H1 (cell line): Measurements from ENCODE around the gene IL19. TPM values are rescaled to one million over a fixed set of nuclear protein-coding genes. Genes with fewer than 3 reads are reported as not detected.

ENCODE experiments used
- CTCF ChIA-PET: fragments of 300-600 bp; sonication (Branson Sonifier 250); formaldehyde crosslinking; loops from one replicate; lab custom pipeline; 2021; ENCODE audit not compliant: partially characterized antibody; lab: Charles Lee
- POLR2A ChIA-PET: fragments of 300-600 bp; sonication (Branson Sonifier 250); formaldehyde crosslinking; loops from one replicate; lab custom pipeline; 2021; ENCODE audit warnings: inconsistent platforms; ENCODE audit not compliant: partially characterized antibody; lab: Charles Lee
- DNase-seq, 2 experiments: peaks; one replicate each; pipeline versions ENCODE4 v3.0.0 to v3.0.0-alpha.2; 2010 to 2022; ENCODE audit warnings: low spot score in 2 of 2, low read depth in 1 of 2, mixed read lengths in 1 of 2
- FAIRE-seq: peaks from 2 replicates; lab custom pipeline; 2011; peaks lifted over from hg19 to GRCh38; lab: Jason Lieb, UNC
- H2AFZ ChIP-seq: 2 replicates; pipeline ENCODE4 v1.8.1; 2012; ENCODE audit warnings: low read length, inconsistent platforms
- H2AK5ac ChIP-seq: 2 replicates; pipeline ENCODE4 v1.6.1; 2013; ENCODE audit warnings: low read depth, low read length
- H2BK120ac ChIP-seq: replicated peaks from 2 replicates; pipeline ENCODE3; 2013; ENCODE audit warnings: low read depth, low read length, inconsistent platforms
- H2BK12ac ChIP-seq: 2 replicates; pipeline ENCODE4 v1.6.1; 2013; ENCODE audit warnings: low read depth, low read length
- H2BK15ac ChIP-seq: 2 replicates; pipeline ENCODE4 v1.6.1; 2013; ENCODE audit warnings: low read length
- H2BK20ac ChIP-seq: 2 replicates; pipeline ENCODE4 v1.6.1; 2013; ENCODE audit warnings: low read length
- H2BK5ac ChIP-seq: 2 replicates; pipeline ENCODE4 v1.6.1; 2013; ENCODE audit warnings: low read depth, low read length
- H3K14ac ChIP-seq: 2 replicates; pipeline ENCODE4 v1.6.1; 2013; ENCODE audit warnings: inconsistent platforms; ENCODE audit not compliant: insufficient read length
- H3K18ac ChIP-seq: 2 replicates; pipeline ENCODE4 v1.6.1; 2013; ENCODE audit warnings: low read length; ENCODE audit errors: extremely low read depth
- H3K23ac ChIP-seq: 2 replicates; pipeline ENCODE4 v1.6.1; 2013; ENCODE audit warnings: inconsistent platforms; ENCODE audit not compliant: insufficient read length
- H3K23me2 ChIP-seq: 2 replicates; pipeline ENCODE4 v1.6.1; 2013; ENCODE audit warnings: low read depth, low read length
- H3K27ac ChIP-seq: 2 replicates; pipeline ENCODE4 v1.6.1; 2011; ENCODE audit warnings: low read depth, low read length, inconsistent platforms
- H3K27me3 ChIP-seq, 4 experiments: replicated peaks in 1 of 4; 1 replicate in 1 of 4; 2 replicates in 3 of 4; pipeline versions ENCODE4 v1.6.1 to v1.8.1; 2011 to 2013; ENCODE audit warnings: low read length in 3 of 4, mild to moderate bottlenecking in 3 of 4, inconsistent platforms in 2 of 4, mixed read lengths in 2 of 4, moderate library complexity in 1 of 4; ENCODE audit not compliant: control insufficient read depth in 3 of 4, insufficient read depth in 3 of 4; ENCODE audit errors: extremely low read depth in 1 of 4
- H3K36me3 ChIP-seq, 4 experiments: 2 replicates each; pipeline versions ENCODE4 v1.6.1 to v1.8.1; 2011 to 2013; ENCODE audit warnings: mild to moderate bottlenecking in 4 of 4, low read length in 3 of 4, moderate library complexity in 2 of 4, control low read depth in 1 of 4, inconsistent platforms in 1 of 4; ENCODE audit not compliant: insufficient read depth in 4 of 4, control insufficient read depth in 2 of 4
- H3K4ac ChIP-seq: replicated peaks from 2 replicates; pipeline ENCODE3; 2013; ENCODE audit warnings: low read length, low read depth, mixed read lengths, inconsistent platforms; ENCODE audit not compliant: insufficient read length
- H3K4me1 ChIP-seq, 4 experiments: replicated peaks in 1 of 4; 1 replicate in 1 of 4; 2 replicates in 3 of 4; pipeline versions ENCODE4 v1.6.1 to v1.8.1; 2011 to 2013; ENCODE audit warnings: low read length in 3 of 4, inconsistent platforms in 2 of 4, mixed read lengths in 1 of 4; ENCODE audit not compliant: insufficient read depth in 4 of 4, control insufficient read depth in 3 of 4
- H3K4me2 ChIP-seq, 2 experiments: 2 replicates each; pipeline versions ENCODE4 v1.6.1 to v1.8.1; 2011 to 2013; ENCODE audit warnings: low read depth in 2 of 2, low read length in 2 of 2, control low read depth in 1 of 2, inconsistent platforms in 1 of 2, mild to moderate bottlenecking in 1 of 2; ENCODE audit not compliant: insufficient read depth in 1 of 2
- H3K4me3 ChIP-seq, 4 experiments: fragments of 200-600, 300-600 bp in 1 of 4; sonication (generic), shearing (Covaris generic), sonication (Bioruptor Twin) in 1 of 4; 2 replicates each; pipeline versions ENCODE4 v1.5.1 to v1.8.1; 2011 to 2016; ENCODE audit warnings: low read length in 4 of 4, low read depth in 3 of 4, control low read depth in 2 of 4, inconsistent platforms in 2 of 4, mild to moderate bottlenecking in 2 of 4, mixed read lengths in 1 of 4, moderate library complexity in 1 of 4; ENCODE audit not compliant: insufficient read depth in 2 of 4; ENCODE audit errors: extremely low read depth in 1 of 4
- H3K56ac ChIP-seq: replicated peaks from 2 replicates; pipeline ENCODE3; 2013; ENCODE audit warnings: low read depth, mild to moderate bottlenecking, mixed read lengths, low read length, inconsistent platforms; ENCODE audit not compliant: insufficient read length
- H3K79me1 ChIP-seq: 2 replicates; pipeline ENCODE4 v1.6.1; 2013; ENCODE audit warnings: low read depth, low read length, control low read depth
- H3K79me2 ChIP-seq, 2 experiments: 2 replicates each; pipeline versions ENCODE4 v1.6.1 to v1.8.1; 2012 to 2013; ENCODE audit warnings: low read length in 2 of 2, mild to moderate bottlenecking in 2 of 2, inconsistent platforms in 1 of 2; ENCODE audit not compliant: insufficient read depth in 2 of 2, control insufficient read depth in 1 of 2
- H3K9ac ChIP-seq, 4 experiments: replicated peaks in 1 of 4; 1 replicate in 1 of 4; 2 replicates in 3 of 4; pipeline versions ENCODE4 v1.6.1 to v1.8.1; 2011 to 2013; ENCODE audit warnings: low read depth in 3 of 4, low read length in 3 of 4, control low read depth in 2 of 4, mild to moderate bottlenecking in 2 of 4, moderate library complexity in 2 of 4, inconsistent platforms in 1 of 4; ENCODE audit errors: extremely low read depth in 1 of 4
- H3K9me3 ChIP-seq, 2 experiments: 2 replicates each; pipeline versions ENCODE4 v1.6.1 to v1.8.1; 2012 to 2013; ENCODE audit warnings: mild to moderate bottlenecking in 2 of 2, moderate library complexity in 2 of 2, control low read depth in 1 of 2, inconsistent platforms in 1 of 2, low read depth in 1 of 2, low read length in 1 of 2, mixed read lengths in 1 of 2; ENCODE audit not compliant: insufficient read depth in 2 of 2
- H4K20me1 ChIP-seq, 2 experiments: replicated peaks in 1 of 2; 2 replicates each; pipeline versions ENCODE3 to v1.8.1; 2011 to 2013; ENCODE audit warnings: inconsistent platforms in 2 of 2, low read length in 2 of 2, mild to moderate bottlenecking in 1 of 2; ENCODE audit not compliant: insufficient read depth in 2 of 2, control insufficient read depth in 1 of 2
- H4K5ac ChIP-seq: 2 replicates; pipeline ENCODE4 v1.6.1; 2013; ENCODE audit warnings: low read length, low read depth, mixed read lengths, inconsistent platforms; ENCODE audit not compliant: insufficient read length
- H4K8ac ChIP-seq: 2 replicates; pipeline ENCODE4 v1.8.0; 2013; ENCODE audit warnings: mild to moderate bottlenecking, moderate library complexity, low read length, inconsistent platforms; ENCODE audit not compliant: insufficient read depth; ENCODE audit errors: extremely low read depth
- H4K91ac ChIP-seq: replicated peaks from 2 replicates; pipeline ENCODE3; 2013; ENCODE audit warnings: low read length, mixed read lengths, inconsistent platforms; ENCODE audit not compliant: insufficient read length
- CHD1 ChIP-seq: IDR thresholded peaks from 2 replicates; pipeline ENCODE4 v1.6.1; 2012; ENCODE audit warnings: low read depth, low read length, improper control_type of control experiment
- CTBP2 ChIP-seq: IDR thresholded peaks from 2 replicates; pipeline ENCODE4 v1.7.0; 2011; ENCODE audit warnings: borderline replicate concordance, mild to moderate bottlenecking, moderate library complexity, mixed read lengths, low read length; ENCODE audit not compliant: insufficient read depth, insufficient read length
- RXRA ChIP-seq: IDR thresholded peaks from 2 replicates; pipeline ENCODE4 v1.6.1; 2011; ENCODE audit warnings: low read depth, mild to moderate bottlenecking, low read length, moderate library complexity; ENCODE audit not compliant: insufficient read depth
- SRF ChIP-seq: IDR thresholded peaks from 2 replicates; pipeline ENCODE4 v1.6.1; 2011; ENCODE audit warnings: mild to moderate bottlenecking, low read depth, low read length, moderate library complexity
- ZNF274 ChIP-seq: IDR thresholded peaks from 2 replicates; pipeline ENCODE4 v1.7.0; 2012; ENCODE audit warnings: low read length, borderline replicate concordance; ENCODE audit errors: extremely low read depth
- WGBS, 2 experiments: shearing (Covaris generic) in 1 of 2; methylation state at CpG; one replicate each; pipeline versions ENCODE4 v1.1.6 to v1.1.7; 2013 to 2015; ENCODE audit warnings: low lambda C conversion rate in 2 of 2, mixed read lengths in 2 of 2, inconsistent platforms in 1 of 2, low coverage in 1 of 2, missing lambda C conversion rate in 1 of 2; ENCODE audit not compliant: insufficient replicate concordance in 2 of 2, insufficient coverage in 1 of 2, insufficient read length in 1 of 2; ENCODE audit errors: extremely low coverage in 1 of 2, missing lambda C conversion rate in 1 of 2; 5-methylcytosine and 5-hydroxymethylcytosine counted together
- polyA plus RNA-seq, 7 experiments: library from polyadenylated mRNA; depleted of rRNA in 3 of 7; stranded (reverse) in 5 of 7; unstranded in 2 of 7; fragments of >200 nt in 5 of 7; fragments of 200-250 nt in 2 of 7; gene quantifications; 1 replicate in 5 of 7; 2 replicates in 1 of 7; 4 replicates in 1 of 7; pipeline versions ENCODE4 v1.2.1 to v1.2.3, GENCODE V29; 2011 to 2013; ENCODE audit warnings: missing spikeins in 2 of 7, mixed read lengths in 2 of 7
- total RNA-seq: library from RNA; stranded (reverse); fragmentation: NEBNext Ultra II Directional; extraction: Animal tissue kit (Norgen Biotek cat#: 25700); gene quantifications from 2 replicates; pipeline ENCODE4 v1.2.1, GENCODE V29; 2021
- TF ChIP-seq, protein P1 (sequence below): IDR thresholded peaks from 2 replicates; pipeline ENCODE4 v1.6.1; 2011; ENCODE audit warnings: low read length, improper control_type of control experiment

IL19 gene
- total and polyA plus RNA-seq, 2 of the 8 experiments (the other 6 are each of a cell fraction or from before 2014, with no cell fraction given) = not detected

DNA sequence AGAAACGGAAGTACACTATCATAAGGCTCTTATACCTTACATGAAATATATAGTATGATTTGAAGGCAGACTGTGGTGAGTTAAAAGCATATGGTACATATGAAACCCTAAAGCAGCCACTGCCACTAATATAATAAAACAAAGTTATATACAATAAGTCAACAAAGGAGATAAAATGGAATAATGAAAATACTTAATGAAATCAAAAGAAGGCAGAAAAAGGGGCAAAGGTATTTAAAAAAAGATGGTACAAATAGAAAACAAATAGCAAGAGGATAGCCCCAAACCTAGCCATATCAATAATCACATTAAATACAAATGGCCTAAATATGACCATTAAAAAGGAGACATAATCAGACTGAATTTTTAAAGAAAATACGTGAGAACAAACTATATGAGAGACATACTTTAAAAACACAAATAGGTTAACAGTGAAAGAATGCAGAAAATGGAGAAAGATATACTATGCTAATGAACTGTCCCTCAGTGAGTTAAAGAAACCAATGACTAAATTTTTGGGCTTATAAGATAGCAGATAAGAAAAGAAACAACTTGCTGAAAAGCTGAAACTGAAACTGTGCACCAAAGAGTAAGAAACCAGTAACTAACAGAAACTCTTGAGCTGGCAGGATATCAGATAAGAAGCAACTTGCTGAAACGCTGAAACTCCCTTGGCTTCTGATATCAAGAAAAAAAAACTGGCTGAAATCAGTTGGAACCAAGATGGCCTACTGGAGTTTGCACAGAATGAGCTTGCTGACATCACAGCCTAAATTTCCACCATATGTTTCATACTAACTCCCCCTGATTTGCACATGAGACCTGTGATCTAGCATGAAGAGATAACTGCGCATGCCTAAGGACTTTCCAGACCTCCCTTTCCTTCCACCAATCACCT, 46.1 kb downstream of the IL19 start:
- no peak overlapping the region for H3K9ac ChIP-seq
- no peaks in the 10 kb centered on the region for H3K79me1 ChIP-seq
- no peak overlapping the region for H2AFZ ChIP-seq
- no peak for FAIRE-seq
- WGBS, 2 experiments = 85% methylated on average over 4 of the region's 4 CpGs; no CpG with 5 or more reads in 1 of the 2 experiments
- H2BK120ac ChIP-seq = no peak overlapping the region
- TF ChIP-seq, protein P1, sequence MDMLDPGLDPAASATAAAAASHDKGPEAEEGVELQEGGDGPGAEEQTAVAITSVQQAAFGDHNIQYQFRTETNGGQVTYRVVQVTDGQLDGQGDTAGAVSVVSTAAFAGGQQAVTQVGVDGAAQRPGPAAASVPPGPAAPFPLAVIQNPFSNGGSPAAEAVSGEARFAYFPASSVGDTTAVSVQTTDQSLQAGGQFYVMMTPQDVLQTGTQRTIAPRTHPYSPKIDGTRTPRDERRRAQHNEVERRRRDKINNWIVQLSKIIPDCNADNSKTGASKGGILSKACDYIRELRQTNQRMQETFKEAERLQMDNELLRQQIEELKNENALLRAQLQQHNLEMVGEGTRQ = no peak
- TF ChIP-seq SRF (no peak), CTBP2 (no peak), ZNF274 (no peak), RXRA (no peak), CHD1 (no peak)
- peaks cover 0 to 5% of the 10 kb centered on the region in 2 experiments; a peak in 1 of 4 replicates for H3K9me3 ChIP-seq
- no peak overlapping the region for H3K14ac ChIP-seq
- no peak overlapping the region for H3K4me2 ChIP-seq
- H3K27ac ChIP-seq = no peak overlapping the region
- no peak overlapping the region for H3K18ac ChIP-seq
- H3K4me1 ChIP-seq = peaks cover 0 to 7% (median under 1%) of the 10 kb centered on the region in 4 experiments; a peak in 1 of 7 replicates
- H2BK12ac ChIP-seq = no peak overlapping the region
- H2BK15ac ChIP-seq = no peak overlapping the region
- H2AK5ac ChIP-seq = no peak overlapping the region
- no peaks in the 10 kb centered on the region for H3K79me2 ChIP-seq
- POLR2A ChIA-PET = no interaction called here
- no peaks in the 10 kb centered on the region for H3K23me2 ChIP-seq
- no peak overlapping the region for H4K5ac ChIP-seq
- no peak overlapping the region for H2BK20ac ChIP-seq
- no peak overlapping the region for H4K91ac ChIP-seq
- no peaks in the 10 kb centered on the region for H3K36me3 ChIP-seq
- CTCF ChIA-PET = interaction anchor here (0.6 to 3.6 kb wide), 10 partner anchors 7 to 273 kb away, joined by 3 to 18 read pairs (median 4); no protein-coding TSS in a partner anchor
- H3K56ac ChIP-seq = no peak overlapping the region
- no peaks in the 10 kb centered on the region for H3K27me3 ChIP-seq
- H4K8ac ChIP-seq = no peak overlapping the region
- no peak overlapping the region for H3K4me3 ChIP-seq
- no peak overlapping the region for H3K4ac ChIP-seq
- no peak overlapping the region for H3K23ac ChIP-seq
- no peak overlapping the region for H2BK5ac ChIP-seq
- DNase-seq = no peak
- no peaks in the 10 kb centered on the region for H4K20me1 ChIP-seq
